AG10803 (cell line): ENCODE results near the gene WBP2.
"Not testable (repeated sequence)": the region's sequence is repeated elsewhere in the genome, so short reads cannot be mapped to it uniquely, and the experiment has no call there.

Experiments
- DNase-seq: peaks from one replicate; pipeline ENCODE4 v3.0.0; 2010; ENCODE audit warnings: low read depth
- H3K4me3 ChIP-seq: 2 replicates; pipeline ENCODE4 v1.5.1; 2011; ENCODE audit warnings: mild to moderate bottlenecking, low read length, control low read depth
- TF ChIP-seq, protein P1 (sequence below): conservative IDR thresholded peaks from 2 replicates; pipeline ENCODE4 v1.5.1; 2011; ENCODE audit warnings: mild to moderate bottlenecking, low read length, control low read depth, inconsistent platforms

WBP2 gene

DNA sequence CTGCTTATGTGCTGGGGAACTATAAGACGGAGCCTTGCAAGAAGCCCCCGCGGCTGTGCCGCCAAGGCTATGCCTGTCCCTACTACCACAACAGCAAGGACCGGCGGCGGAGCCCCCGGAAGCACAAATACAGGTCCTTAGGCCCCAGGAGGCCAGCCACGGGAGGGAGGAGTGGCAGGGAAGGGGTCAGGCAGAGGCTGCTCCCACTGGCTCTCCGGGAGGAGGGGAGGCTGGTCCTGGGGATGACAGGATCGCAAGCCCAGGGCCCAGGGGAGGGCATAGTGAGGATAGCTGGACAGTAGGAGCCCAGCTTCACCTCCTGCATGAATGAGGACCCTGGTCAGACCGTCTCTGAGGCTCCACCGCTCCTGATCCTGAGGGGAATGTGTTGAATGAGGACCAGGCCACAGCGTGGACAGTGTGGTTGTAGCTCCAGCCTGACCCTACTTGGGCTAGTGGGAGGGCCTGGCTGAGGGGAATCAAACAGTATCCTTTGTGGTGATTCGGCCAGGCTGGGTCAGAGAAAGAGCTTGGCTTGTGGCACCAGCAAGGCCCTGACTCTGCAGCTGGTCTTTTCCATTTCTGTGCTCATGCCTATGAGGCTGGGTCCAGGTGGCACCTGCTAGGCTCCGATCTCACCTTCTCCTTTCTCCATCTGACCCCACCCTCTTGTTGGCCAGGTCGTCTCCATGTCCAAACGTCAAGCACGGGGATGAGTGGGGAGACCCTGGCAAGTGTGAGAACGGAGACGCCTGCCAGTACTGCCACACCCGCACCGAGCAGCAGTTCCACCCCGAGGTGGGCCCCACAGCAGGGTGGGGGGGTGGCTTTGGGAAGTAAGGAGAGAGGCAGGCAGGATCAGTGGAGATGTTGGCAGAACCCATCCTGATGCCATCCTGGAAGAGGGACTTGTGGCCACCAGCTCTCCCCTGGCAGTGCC is 41.8 kb downstream of the WBP2 start:
- no peak overlapping the region for H3K4me3 ChIP-seq
- TF ChIP-seq, protein P1, sequence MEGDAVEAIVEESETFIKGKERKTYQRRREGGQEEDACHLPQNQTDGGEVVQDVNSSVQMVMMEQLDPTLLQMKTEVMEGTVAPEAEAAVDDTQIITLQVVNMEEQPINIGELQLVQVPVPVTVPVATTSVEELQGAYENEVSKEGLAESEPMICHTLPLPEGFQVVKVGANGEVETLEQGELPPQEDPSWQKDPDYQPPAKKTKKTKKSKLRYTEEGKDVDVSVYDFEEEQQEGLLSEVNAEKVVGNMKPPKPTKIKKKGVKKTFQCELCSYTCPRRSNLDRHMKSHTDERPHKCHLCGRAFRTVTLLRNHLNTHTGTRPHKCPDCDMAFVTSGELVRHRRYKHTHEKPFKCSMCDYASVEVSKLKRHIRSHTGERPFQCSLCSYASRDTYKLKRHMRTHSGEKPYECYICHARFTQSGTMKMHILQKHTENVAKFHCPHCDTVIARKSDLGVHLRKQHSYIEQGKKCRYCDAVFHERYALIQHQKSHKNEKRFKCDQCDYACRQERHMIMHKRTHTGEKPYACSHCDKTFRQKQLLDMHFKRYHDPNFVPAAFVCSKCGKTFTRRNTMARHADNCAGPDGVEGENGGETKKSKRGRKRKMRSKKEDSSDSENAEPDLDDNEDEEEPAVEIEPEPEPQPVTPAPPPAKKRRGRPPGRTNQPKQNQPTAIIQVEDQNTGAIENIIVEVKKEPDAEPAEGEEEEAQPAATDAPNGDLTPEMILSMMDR, result no peak
- DNase-seq, result no peak

DNA sequence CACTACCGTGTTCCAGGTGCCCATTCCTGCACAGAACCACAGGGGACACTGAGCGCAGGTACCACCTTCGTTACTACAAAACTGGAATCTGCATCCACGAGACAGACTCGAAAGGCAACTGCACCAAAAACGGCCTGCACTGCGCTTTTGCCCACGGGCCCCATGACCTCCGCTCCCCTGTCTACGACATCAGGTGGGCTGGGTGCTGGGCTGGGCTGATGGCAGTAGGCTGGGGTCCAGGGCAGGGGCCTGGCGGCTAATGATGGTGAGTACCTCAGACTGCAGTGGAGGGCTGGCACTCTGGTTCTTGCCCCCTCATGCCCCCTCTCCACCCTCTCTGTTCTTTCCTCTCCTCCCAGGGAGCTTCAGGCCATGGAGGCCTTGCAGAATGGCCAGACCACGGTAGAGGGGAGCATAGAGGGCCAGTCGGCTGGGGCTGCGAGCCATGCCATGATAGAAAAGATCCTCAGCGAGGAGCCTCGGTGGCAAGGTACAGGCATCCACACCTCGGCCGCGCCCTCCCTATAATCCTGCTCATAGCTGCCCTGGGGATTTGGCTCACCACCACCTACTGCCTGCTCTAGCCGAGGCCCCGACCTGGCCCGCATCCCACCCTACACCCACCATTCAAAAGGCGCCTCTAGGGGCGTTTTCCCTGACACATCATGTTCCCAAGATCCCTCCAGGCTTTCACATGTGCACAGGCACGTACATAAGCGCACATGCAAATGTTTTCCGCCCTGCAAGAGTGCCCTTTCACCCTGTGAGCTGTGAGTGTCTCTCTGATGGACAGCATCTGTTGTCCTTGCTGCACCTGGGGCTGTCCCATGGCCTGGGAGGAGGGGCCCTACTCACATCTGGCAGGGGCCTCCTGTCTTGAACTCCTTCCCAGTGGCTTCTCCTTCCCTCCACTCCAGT is 42.8 kb downstream of the WBP2 start:
- no peak for DNase-seq
- TF ChIP-seq, protein P1, result no peak
- H3K4me3 ChIP-seq, result no peak overlapping the region

DNA sequence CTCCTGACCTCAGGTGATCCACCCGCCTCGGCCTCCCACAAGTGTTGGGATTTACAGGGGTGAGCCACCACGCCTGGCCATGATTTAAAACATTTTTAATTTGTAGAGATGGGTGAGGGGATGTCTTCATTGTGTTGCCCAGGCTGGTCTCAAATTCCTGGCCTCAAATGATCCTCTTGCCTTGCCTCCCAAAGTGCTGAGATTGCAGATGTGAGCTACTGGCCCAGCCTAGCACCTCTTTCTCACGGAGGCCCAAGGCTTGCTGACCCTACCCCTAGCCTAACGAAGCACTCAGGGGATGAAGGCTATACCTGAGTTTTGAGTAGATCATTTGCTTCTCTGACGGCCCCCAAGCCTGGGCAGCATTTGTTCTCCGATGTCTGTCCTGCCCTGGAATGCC is 44.0 kb downstream of the WBP2 start:
- H3K4me3 ChIP-seq, result no peak overlapping the region
- DNase-seq, result no peak
- TF ChIP-seq, protein P1, result no peak

DNA sequence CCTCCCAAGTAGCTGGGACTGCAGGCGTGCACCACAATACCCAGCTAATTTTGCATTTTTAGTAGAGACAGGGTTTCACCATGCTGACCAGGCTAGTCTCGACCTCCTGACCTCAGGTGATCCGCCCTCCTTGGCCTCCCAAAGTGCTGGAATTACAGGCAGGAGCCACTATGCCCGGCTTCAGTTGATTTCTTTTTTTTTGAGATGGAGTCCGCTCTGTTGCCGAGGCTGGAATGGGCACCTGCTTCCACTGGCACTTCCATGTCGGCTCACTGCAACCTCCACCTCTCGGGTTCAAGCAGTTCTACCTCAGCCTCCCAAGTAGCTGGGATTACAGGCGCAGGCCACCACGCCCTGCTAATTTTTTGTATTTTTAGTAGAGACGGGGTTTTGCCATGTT is 44.4 kb downstream of the WBP2 start:
- not testable (repeated sequence) for H3K4me3 ChIP-seq, DNase-seq

DNA sequence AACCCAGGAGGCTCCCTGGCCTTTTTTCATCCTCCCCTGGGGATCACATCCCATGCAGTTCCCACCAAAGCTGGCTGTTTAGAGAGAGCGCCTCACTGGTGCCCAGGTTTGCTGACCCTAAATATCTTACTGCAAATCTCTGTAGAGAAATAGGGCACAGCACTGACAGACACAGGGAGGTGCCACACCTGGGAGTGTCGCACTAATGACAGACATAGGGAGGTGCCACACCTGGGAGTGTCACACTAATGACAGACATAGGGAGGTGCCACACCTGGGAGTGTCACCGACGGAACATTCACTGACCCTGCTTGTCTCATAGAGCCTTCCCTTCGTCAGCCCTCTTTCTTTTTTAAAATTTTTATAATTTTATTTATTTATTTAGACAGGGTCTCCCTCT is 44.9 kb downstream of the WBP2 start:
- no peak overlapping the region for H3K4me3 ChIP-seq
- DNase-seq, result no peak
- TF ChIP-seq, protein P1, result no peak

DNA sequence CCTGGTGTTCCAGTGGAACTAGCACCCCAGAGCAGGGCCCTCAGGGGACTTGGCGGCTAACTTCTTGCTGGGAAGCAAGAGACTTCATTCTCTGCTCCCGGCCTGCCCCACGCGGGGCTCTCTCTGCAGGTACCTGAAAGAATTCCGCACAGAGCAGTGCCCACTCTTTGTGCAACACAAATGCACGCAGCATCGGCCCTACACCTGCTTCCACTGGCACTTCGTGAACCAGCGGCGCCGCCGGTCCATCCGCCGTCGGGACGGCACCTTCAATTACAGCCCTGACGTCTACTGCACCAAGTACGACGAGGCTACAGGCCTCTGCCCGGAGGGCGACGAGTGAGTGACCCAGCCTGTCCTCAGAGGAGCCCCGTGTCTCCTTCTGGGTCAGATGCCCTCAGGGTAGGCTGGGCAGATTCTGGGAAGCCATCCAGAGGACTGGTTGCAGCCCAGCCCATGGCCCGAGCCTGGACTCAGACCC is 45.5 kb downstream of the WBP2 start:
- DNase-seq, result no peak
- no peak overlapping the region for H3K4me3 ChIP-seq
- TF ChIP-seq, protein P1, result no peak

DNA sequence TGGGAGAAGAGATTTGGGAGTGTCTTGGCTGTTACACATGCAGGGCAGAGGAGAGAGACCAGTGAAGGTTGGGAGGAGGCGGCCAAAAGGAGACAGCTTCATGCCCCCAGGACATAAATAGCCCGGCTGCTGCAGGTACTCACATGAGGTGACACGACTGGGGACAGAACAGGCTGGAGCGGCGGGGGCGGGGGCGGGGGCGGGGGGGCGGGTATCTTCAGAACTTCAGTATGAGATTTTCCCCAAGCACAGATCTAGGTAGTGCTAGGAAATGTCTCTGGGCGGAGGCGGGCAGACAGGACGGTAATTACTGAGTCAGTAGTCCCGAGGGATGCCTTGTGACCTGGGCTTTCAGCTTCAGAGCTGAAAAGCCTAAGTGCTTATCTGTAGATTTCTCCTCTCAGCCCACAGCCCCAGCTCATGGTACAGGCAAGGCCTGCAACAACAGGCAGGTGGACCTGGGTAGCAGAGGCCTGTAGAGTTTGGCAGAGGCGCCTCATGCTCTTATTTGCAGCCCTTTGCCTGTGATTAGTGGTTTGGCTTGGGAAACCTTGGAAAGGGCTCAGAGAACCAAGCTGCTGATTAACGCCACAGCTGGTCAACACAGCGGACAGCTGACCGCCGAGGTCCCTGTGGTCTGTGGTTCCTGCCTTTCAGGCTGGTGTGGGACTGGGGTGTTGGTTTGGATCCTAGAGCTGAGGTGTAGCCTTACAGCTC is 46.1 kb downstream of the WBP2 start:
- DNase-seq, result peak; percentile 66
- TF ChIP-seq, protein P1, result no peak
- no peak overlapping the region for H3K4me3 ChIP-seq
